Measurements from ENCODE around the gene PRKCZ.

- no peak for TF ChIP-seq POLR2A (IDR thresholded peaks at IDR 0.05; ENCODE audit: low read depth, low read length)
- no peak for TF ChIP-seq POLR2AphosphoS5 (IDR thresholded peaks at IDR 0.05; ENCODE audit: low read depth, low read length)
- peak; percentile 91 for TF ChIP-seq SPI1 (IDR thresholded peaks at IDR 0.05; ENCODE audit: low read depth, low read length)
- TF ChIP-seq PAX5 (IDR thresholded peaks at IDR 0.05; ENCODE audit: insufficient read depth, low read length, severe bottlenecking): no peak
- no peak for TF ChIP-seq TAF1 (IDR thresholded peaks at IDR 0.05; ENCODE audit: low read depth, low read length)
- no peak for TF ChIP-seq POU2F2 (IDR thresholded peaks at IDR 0.05; ENCODE audit: low read depth, low read length)
These were observed 62.1 kb downstream of the PRKCZ start for GRCh38 chr1:2112280-2112701.
